ENCODE data around the gene MPO.

DNA sequence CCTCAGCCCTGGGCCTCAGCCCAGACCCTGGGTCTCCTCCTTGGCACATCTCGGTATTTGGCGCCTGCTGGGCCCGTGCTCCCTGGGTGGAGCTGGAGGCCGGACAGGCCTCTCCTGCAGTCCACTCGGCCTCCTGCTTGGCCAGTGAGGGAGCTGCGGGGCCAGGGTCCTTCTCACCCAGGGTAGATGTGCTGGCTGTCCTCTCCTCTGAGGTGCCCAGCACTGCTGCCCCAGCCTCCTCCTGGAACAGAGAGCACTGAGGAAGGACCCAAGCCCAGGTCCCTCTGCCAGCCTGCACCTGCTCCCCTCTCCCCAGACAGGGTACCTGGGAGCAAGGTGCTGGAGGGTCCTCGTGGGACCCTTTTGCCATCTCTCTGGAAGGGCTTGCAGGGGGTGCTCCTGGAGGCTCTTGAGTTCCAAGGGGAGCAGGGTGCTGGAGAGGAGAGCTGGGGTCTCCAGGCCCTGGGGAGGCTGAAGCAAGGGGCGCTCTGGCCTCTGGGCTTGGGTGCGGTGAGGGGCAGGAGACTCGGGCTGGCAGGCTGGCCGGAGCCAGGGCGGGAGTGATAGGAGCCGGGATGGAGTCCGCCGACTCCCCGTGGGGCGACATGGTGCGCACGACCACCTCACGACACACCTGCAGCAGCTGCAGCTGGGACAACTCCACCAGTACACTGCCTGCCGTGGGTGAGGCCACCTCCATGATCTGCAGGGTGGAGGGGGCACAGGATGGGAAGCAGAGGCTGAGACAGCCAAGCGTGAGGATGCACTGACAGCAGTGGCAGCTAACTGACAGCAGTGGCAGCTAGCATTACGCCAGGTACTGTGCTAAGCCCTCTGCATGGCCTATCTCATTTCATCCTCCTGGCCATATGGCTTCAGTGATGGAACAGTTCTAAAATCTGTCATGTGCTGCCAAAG, 30.0 kb upstream of the MPO start:
- TF ChIP-seq CTCF (IDR thresholded peaks at IDR 0.05) (no peak), POLR2A (IDR thresholded peaks at IDR 0.05) (no peak), EP300 (IDR thresholded peaks at IDR 0.05) (no peak), POLR2AphosphoS5 (IDR thresholded peaks at IDR 0.05) (no peak)

All from stomach (tissue), 4 donors.